Caco-2 (cell line): ENCODE data around the gene CAB39L. TPM values are rescaled to one million over a fixed set of nuclear protein-coding genes. Genes with fewer than 3 reads are reported as not detected.

ENCODE experiments used
- BruUV-seq: library from RNA; stranded (reverse); fragments of 400-500 nt; replicated peaks from 2 replicates; lab custom pipeline; 2021; lab: Mats Ljungman, UMichigan
- CTCF ChIA-PET: fragments of 300-600 bp; sonication (Branson Sonifier 250); formaldehyde crosslinking; loops from one replicate; lab custom pipeline; 2022; ENCODE audit warnings: antibody characterized with exemption; lab: Charles Lee
- POLR2A ChIA-PET: fragments of 300-600 bp; sonication (Branson Sonifier 250); formaldehyde crosslinking; loops from one replicate; lab custom pipeline; 2022; ENCODE audit warnings: antibody characterized with exemption; lab: Charles Lee
- DNase-seq, 2 experiments: peaks; one replicate each; pipeline versions ENCODE4 v3.0.0 to v3.0.0-alpha.2; 2020 to 2022
- H3K27me3 ChIP-seq: replicated peaks from 2 replicates; pipeline ENCODE4 v1.6.0; 2011; ENCODE audit warnings: low read length; ENCODE audit not compliant: control insufficient read depth, insufficient read depth
- H3K36me3 ChIP-seq: 2 replicates; pipeline ENCODE4 v1.5.1; 2011; ENCODE audit warnings: low read length; ENCODE audit not compliant: control insufficient read depth, insufficient read depth
- H3K4me1 ChIP-seq: fragments of 250-450 bp; sonication (Bioruptor Pico); 2 replicates; pipeline ENCODE4 v1.5.1; 2020; ENCODE audit warnings: mild to moderate bottlenecking
- H3K4me3 ChIP-seq: 2 replicates; pipeline ENCODE4 v1.5.1; 2011; ENCODE audit warnings: low read depth, mild to moderate bottlenecking, control low read depth, low read length
- H3K9me3 ChIP-seq: fragments of 250-450 bp; sonication (Bioruptor Pico); 2 replicates; pipeline ENCODE4 v1.5.1; 2020; ENCODE audit warnings: mild to moderate bottlenecking, moderate library complexity
- H3K27ac Mint-ChIP-seq: one replicate; pipeline ENCODE4 v1.8.0; 2022; ENCODE audit warnings: mixed read lengths; ENCODE audit not compliant: unreplicated experiment
- H3K27me3 Mint-ChIP-seq: one replicate; pipeline ENCODE4 v1.8.0; 2022; ENCODE audit warnings: mixed read lengths; ENCODE audit not compliant: insufficient read depth, unreplicated experiment
- H3K36me3 Mint-ChIP-seq: one replicate; pipeline ENCODE4 v1.8.0; 2022; ENCODE audit warnings: mild to moderate bottlenecking, mixed read lengths; ENCODE audit not compliant: insufficient read depth, unreplicated experiment
- H3K4me1 Mint-ChIP-seq: one replicate; pipeline ENCODE4 v1.8.0; 2022; ENCODE audit warnings: low read depth, mixed read lengths; ENCODE audit not compliant: unreplicated experiment
- H3K4me3 Mint-ChIP-seq: one replicate; pipeline ENCODE4 v1.8.0; 2022; ENCODE audit warnings: mild to moderate bottlenecking, moderate library complexity, mixed read lengths; ENCODE audit not compliant: unreplicated experiment
- H3K9me3 Mint-ChIP-seq: one replicate; pipeline ENCODE4 v1.8.0; 2022; ENCODE audit warnings: mixed read lengths; ENCODE audit not compliant: unreplicated experiment
- intact Hi-C: fragments of 100-400 bp; cut with micrococcal nuclease; formaldehyde crosslinking; loops from one replicate; pipeline ENCODE4 v1.10.0; 2022; ENCODE audit not compliant: unreplicated experiment
- total RNA-seq: library from RNA; stranded (reverse); gene quantifications from 2 replicates; pipeline ENCODE4 v1.2.3, GENCODE V29; 2022
- TF ChIP-seq, protein P1 (sequence below), 2 experiments: fragments of 200-600 bp in 1 of 2; IDR thresholded peaks; 1 replicate in 1 of 2; 2 replicates in 1 of 2; pipeline versions ENCODE4 v1.5.1 to v1.8.0; 2011 to 2022; ENCODE audit warnings: antibody characterized with exemption in 1 of 2, control low read depth in 1 of 2, inconsistent platforms in 1 of 2, low read depth in 1 of 2, low read length in 1 of 2, mild to moderate bottlenecking in 1 of 2, moderate library complexity in 1 of 2; ENCODE audit not compliant: insufficient read depth in 1 of 2, severe bottlenecking in 1 of 2, unreplicated experiment in 1 of 2

The CAB39L gene
- total RNA-seq, 1 experiment from 2014 or later, result 40.6 TPM

- no peaks in the 10 kb centered on the region for H3K27me3 ChIP-seq
- peaks cover 11% of the 10 kb centered on the region; the same call in 1 of the 2 replicates for H3K4me1 ChIP-seq
- H3K27ac Mint-ChIP-seq, result no peak overlapping the region
- peaks cover 5% of the 10 kb centered on the region for H3K9me3 Mint-ChIP-seq
- TF ChIP-seq, protein P1, sequence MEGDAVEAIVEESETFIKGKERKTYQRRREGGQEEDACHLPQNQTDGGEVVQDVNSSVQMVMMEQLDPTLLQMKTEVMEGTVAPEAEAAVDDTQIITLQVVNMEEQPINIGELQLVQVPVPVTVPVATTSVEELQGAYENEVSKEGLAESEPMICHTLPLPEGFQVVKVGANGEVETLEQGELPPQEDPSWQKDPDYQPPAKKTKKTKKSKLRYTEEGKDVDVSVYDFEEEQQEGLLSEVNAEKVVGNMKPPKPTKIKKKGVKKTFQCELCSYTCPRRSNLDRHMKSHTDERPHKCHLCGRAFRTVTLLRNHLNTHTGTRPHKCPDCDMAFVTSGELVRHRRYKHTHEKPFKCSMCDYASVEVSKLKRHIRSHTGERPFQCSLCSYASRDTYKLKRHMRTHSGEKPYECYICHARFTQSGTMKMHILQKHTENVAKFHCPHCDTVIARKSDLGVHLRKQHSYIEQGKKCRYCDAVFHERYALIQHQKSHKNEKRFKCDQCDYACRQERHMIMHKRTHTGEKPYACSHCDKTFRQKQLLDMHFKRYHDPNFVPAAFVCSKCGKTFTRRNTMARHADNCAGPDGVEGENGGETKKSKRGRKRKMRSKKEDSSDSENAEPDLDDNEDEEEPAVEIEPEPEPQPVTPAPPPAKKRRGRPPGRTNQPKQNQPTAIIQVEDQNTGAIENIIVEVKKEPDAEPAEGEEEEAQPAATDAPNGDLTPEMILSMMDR (IDR thresholded peaks at IDR 0.05; ENCODE audit: insufficient read depth in 1 of 2, low read depth in 1 of 2, low read length in 1 of 2, severe bottlenecking in 1 of 2, unreplicated experiment in 1 of 2), result no peak
- no peak overlapping the region for H3K4me3 Mint-ChIP-seq
- peaks cover 3% of the 10 kb centered on the region; the same call in 1 of the 2 replicates for H3K9me3 ChIP-seq
- H3K4me1 Mint-ChIP-seq, result peaks cover 15% of the 10 kb centered on the region
- ChIA-PET CTCF (no interaction called here), POLR2A (no interaction called here)
- intact Hi-C loops, result no loop called here
- H3K4me3 ChIP-seq, result no peak overlapping the region
- H3K36me3 ChIP-seq, result peaks cover 1% of the 10 kb centered on the region; the same call in 1 of the 2 replicates
- BruUV-seq, result no TSS peak
- no peaks in the 10 kb centered on the region for H3K27me3 Mint-ChIP-seq
- DNase-seq, result no peak
- H3K36me3 Mint-ChIP-seq, result peaks cover 35% of the 10 kb centered on the region
Observed at GRCh38 chr13:49353908-49354307, 90.0 kb downstream of the CAB39L start.

GRCh38 chr13:49351871-49352270, 92.0 kb downstream of the CAB39L start:
- CTCF ChIA-PET, result no interaction called here
- Histone ChIP-seq H3K4me3 (no peak overlapping the region), H3K27me3 (no peaks in the 10 kb centered on the region), H3K36me3 (peaks cover 2% of the 10 kb centered on the region), H3K9me3 (no peaks in the 10 kb centered on the region), H3K4me1 (peaks cover 13% of the 10 kb centered on the region)
- TF ChIP-seq, protein P1 (IDR thresholded peaks at IDR 0.05; ENCODE audit: insufficient read depth in 1 of 2, low read depth in 1 of 2, low read length in 1 of 2, severe bottlenecking in 1 of 2, unreplicated experiment in 1 of 2), result no peak
- H3K36me3 Mint-ChIP-seq, result peaks cover 29% of the 10 kb centered on the region
- H3K4me1 Mint-ChIP-seq, result peaks cover 27% of the 10 kb centered on the region
- peaks cover 5% of the 10 kb centered on the region for H3K9me3 Mint-ChIP-seq
- intact Hi-C loops, result no loop called here
- H3K27ac Mint-ChIP-seq, result peak overlapping the region; percentile 33
- POLR2A ChIA-PET, result no interaction called here
- H3K27me3 Mint-ChIP-seq, result no peaks in the 10 kb centered on the region
- DNase-seq, result no peak
- no peak overlapping the region for H3K4me3 Mint-ChIP-seq
- BruUV-seq, result no TSS peak

- H3K27ac Mint-ChIP-seq, result peak overlapping the region; percentile 44
- peaks cover 28% of the 10 kb centered on the region for H3K36me3 Mint-ChIP-seq
- Histone ChIP-seq H3K4me3 (no peak overlapping the region), H3K27me3 (no peaks in the 10 kb centered on the region), H3K4me1 (peaks cover 37% of the 10 kb centered on the region), H3K36me3 (peaks cover 2% of the 10 kb centered on the region), H3K9me3 (no peaks in the 10 kb centered on the region)
- BruUV-seq, result no TSS peak
- POLR2A ChIA-PET, result no interaction called here
- no peak overlapping the region for H3K4me3 Mint-ChIP-seq
- intact Hi-C loops, result no loop called here
- CTCF ChIA-PET, result no interaction called here
- peak; percentile 19 to 47 for DNase-seq
- TF ChIP-seq, protein P1 (IDR thresholded peaks at IDR 0.05; ENCODE audit: insufficient read depth in 1 of 2, low read depth in 1 of 2, low read length in 1 of 2, severe bottlenecking in 1 of 2, unreplicated experiment in 1 of 2), result no peak
- no peaks in the 10 kb centered on the region for H3K27me3 Mint-ChIP-seq
- H3K4me1 Mint-ChIP-seq, result peaks cover 32% of the 10 kb centered on the region
- no peaks in the 10 kb centered on the region for H3K9me3 Mint-ChIP-seq
Observed at GRCh38 chr13:49348751-49349150, 95.1 kb downstream of the CAB39L start.
